Peyer's patch (tissue), 4 donors: ENCODE results near the gene IL22.

ENCODE experiments used
- POLR2A ChIP-seq, 2 donors: fragments of 450-650 bp; IDR thresholded peaks; one replicate each; pipeline ENCODE4 v1.5.1; 2017; ENCODE audit warnings: antibody characterized with exemption in 2 of 2, mild to moderate bottlenecking in 2 of 2, moderate library complexity in 2 of 2
- TF ChIP-seq, protein P1 (sequence below), 6 experiments: fragments of 450-650 bp in 4 of 6; fragments of 200-600 bp in 2 of 6; sonication (generic) in 1 of 6; IDR thresholded peaks; one replicate each; pipeline ENCODE4 v1.5.1; 2017 to 2019; ENCODE audit warnings: antibody characterized with exemption in 6 of 6, mild to moderate bottlenecking in 3 of 6, moderate library complexity in 1 of 6

GRCh38 chr12:68260153-68260552 lies 6.7 kb upstream of the IL22 start:
- TF ChIP-seq, protein P1, sequence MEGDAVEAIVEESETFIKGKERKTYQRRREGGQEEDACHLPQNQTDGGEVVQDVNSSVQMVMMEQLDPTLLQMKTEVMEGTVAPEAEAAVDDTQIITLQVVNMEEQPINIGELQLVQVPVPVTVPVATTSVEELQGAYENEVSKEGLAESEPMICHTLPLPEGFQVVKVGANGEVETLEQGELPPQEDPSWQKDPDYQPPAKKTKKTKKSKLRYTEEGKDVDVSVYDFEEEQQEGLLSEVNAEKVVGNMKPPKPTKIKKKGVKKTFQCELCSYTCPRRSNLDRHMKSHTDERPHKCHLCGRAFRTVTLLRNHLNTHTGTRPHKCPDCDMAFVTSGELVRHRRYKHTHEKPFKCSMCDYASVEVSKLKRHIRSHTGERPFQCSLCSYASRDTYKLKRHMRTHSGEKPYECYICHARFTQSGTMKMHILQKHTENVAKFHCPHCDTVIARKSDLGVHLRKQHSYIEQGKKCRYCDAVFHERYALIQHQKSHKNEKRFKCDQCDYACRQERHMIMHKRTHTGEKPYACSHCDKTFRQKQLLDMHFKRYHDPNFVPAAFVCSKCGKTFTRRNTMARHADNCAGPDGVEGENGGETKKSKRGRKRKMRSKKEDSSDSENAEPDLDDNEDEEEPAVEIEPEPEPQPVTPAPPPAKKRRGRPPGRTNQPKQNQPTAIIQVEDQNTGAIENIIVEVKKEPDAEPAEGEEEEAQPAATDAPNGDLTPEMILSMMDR (IDR thresholded peaks at IDR 0.05): no peak
- TF ChIP-seq POLR2A (IDR thresholded peaks at IDR 0.05): no peak
